HEK293 (cell line): ENCODE results near the gene CIB1.

ENCODE experiments used
- CTCF ChIA-PET: fragments of 350-600 bp; formaldehyde crosslinking; extraction: SDS; loops from one replicate; lab custom pipeline; 2021; ENCODE audit warnings: antibody characterized with exemption; lab: Yijun Ruan, JAX
- POLR2A ChIA-PET: fragments of 300-600 bp; formaldehyde crosslinking; extraction: SDS; loops from one replicate; lab custom pipeline; 2020; ENCODE audit warnings: antibody characterized with exemption, inconsistent platforms; lab: Yijun Ruan, JAX
- H3K27ac ChIP-seq: fragments of 200-500 bp; sonication (Bioruptor generic); 2 replicates; pipeline ENCODE4 v1.5.1; 2014; ENCODE audit warnings: low read depth, low read length, control low read depth, inconsistent platforms; ENCODE audit errors: extremely low read depth
- H3K36me3 ChIP-seq, 2 experiments: fragments of 200-500 bp in 1 of 2; sonication (Bioruptor generic) in 1 of 2; 1 replicate in 1 of 2; 2 replicates in 1 of 2; pipeline ENCODE4 v1.5.1; 2014 to 2017; ENCODE audit warnings: inconsistent platforms in 2 of 2, low read length in 2 of 2; ENCODE audit not compliant: control insufficient read depth in 2 of 2, insufficient read depth in 1 of 2
- H3K4me1 ChIP-seq: fragments of 200-500 bp; sonication (Bioruptor generic); 2 replicates; pipeline ENCODE4 v1.5.1; 2014; ENCODE audit warnings: mild to moderate bottlenecking, low read length, inconsistent platforms; ENCODE audit not compliant: control insufficient read depth, insufficient read depth
- H3K4me3 ChIP-seq: 2 replicates; pipeline ENCODE4 v1.5.1; 2011; ENCODE audit warnings: low read depth, mild to moderate bottlenecking, control low read depth, low read length, moderate library complexity
- H3K9me3 ChIP-seq: fragments of 200-500 bp; sonication (Bioruptor generic); 2 replicates; pipeline ENCODE4 v1.5.1; 2014; ENCODE audit warnings: low read depth, low read length, inconsistent platforms; ENCODE audit not compliant: control insufficient read depth, insufficient read depth
- AEBP2 ChIP-seq: fragments of 450-650 bp; formaldehyde crosslinking; IDR thresholded peaks from 2 replicates; pipeline ENCODE4 v1.5.1; 2016; ENCODE audit warnings: missing biosample characterization, missing genetic modification characterization, borderline replicate concordance
- BCL6B ChIP-seq: fragments of 450-650 bp; formaldehyde crosslinking; IDR thresholded peaks from 2 replicates; pipeline ENCODE4 v1.5.1; 2017; ENCODE audit warnings: missing biosample characterization, missing genetic modification characterization
- GLIS2 ChIP-seq: fragments of 450-650 bp; formaldehyde crosslinking; IDR thresholded peaks from 2 replicates; pipeline ENCODE4 v1.5.1; 2016; ENCODE audit warnings: missing biosample characterization, missing genetic modification characterization
- KLF1 ChIP-seq: fragments of 450-650 bp; formaldehyde crosslinking; IDR thresholded peaks from 2 replicates; pipeline ENCODE4 v1.5.1; 2016; ENCODE audit warnings: missing biosample characterization, missing genetic modification characterization
- REPIN1 ChIP-seq: fragments of 450-650 bp; formaldehyde crosslinking; IDR thresholded peaks from 2 replicates; pipeline ENCODE4 v1.5.1; 2017; ENCODE audit warnings: missing biosample characterization, missing genetic modification characterization, low read depth
- SETDB1 ChIP-seq: IDR thresholded peaks from one replicate; pipeline ENCODE4 v1.6.1; 2017; ENCODE audit warnings: mild to moderate bottlenecking, low read length, moderate library complexity, mixed read lengths; ENCODE audit not compliant: insufficient read length
- TSHZ1 ChIP-seq: fragments of 450-650 bp; formaldehyde crosslinking; IDR thresholded peaks from 2 replicates; pipeline ENCODE4 v1.5.1; 2016; ENCODE audit warnings: missing biosample characterization, missing genetic modification characterization, borderline replicate concordance
- ZBTB49 ChIP-seq: fragments of 450-650 bp; formaldehyde crosslinking; IDR thresholded peaks from 2 replicates; pipeline ENCODE4 v1.5.1; 2016; ENCODE audit warnings: missing biosample characterization, missing genetic modification characterization, low read depth
- ZFHX2 ChIP-seq: fragments of 450-650 bp; formaldehyde crosslinking; conservative IDR thresholded peaks from 2 replicates; pipeline ENCODE4 v1.5.1; 2016; ENCODE audit warnings: missing biosample characterization, missing genetic modification characterization
- ZFP3 ChIP-seq: fragments of 450-650 bp; formaldehyde crosslinking; IDR thresholded peaks from 2 replicates; pipeline ENCODE4 v1.5.1; 2016; ENCODE audit warnings: low read depth, missing biosample characterization, missing genetic modification characterization
- ZNF10 ChIP-seq: fragments of 450-650 bp; formaldehyde crosslinking; IDR thresholded peaks from 2 replicates; pipeline ENCODE4 v1.5.1; 2017; ENCODE audit warnings: missing biosample characterization, missing genetic modification characterization
- ZNF112 ChIP-seq: fragments of 450-650 bp; formaldehyde crosslinking; IDR thresholded peaks from 2 replicates; pipeline ENCODE4 v1.5.0; 2017; ENCODE audit warnings: missing biosample characterization, missing genetic modification characterization
- ZNF26 ChIP-seq: fragments of 450-650 bp; formaldehyde crosslinking; IDR thresholded peaks from 2 replicates; pipeline ENCODE4 v1.5.1; 2016; ENCODE audit warnings: missing biosample characterization, missing genetic modification characterization
- ZNF398 ChIP-seq: fragments of 450-650 bp; formaldehyde crosslinking; IDR thresholded peaks from 2 replicates; pipeline ENCODE4 v1.5.1; 2017; ENCODE audit warnings: missing biosample characterization, missing genetic modification characterization
- ZNF423 ChIP-seq: fragments of 450-650 bp; formaldehyde crosslinking; IDR thresholded peaks from 2 replicates; pipeline ENCODE4 v1.5.1; 2016; ENCODE audit warnings: missing biosample characterization, missing genetic modification characterization
- ZNF530 ChIP-seq: fragments of 450-650 bp; formaldehyde crosslinking; IDR thresholded peaks from 2 replicates; pipeline ENCODE4 v1.5.1; 2016; ENCODE audit warnings: low read depth, missing biosample characterization, missing genetic modification characterization
- ZNF600 ChIP-seq: fragments of 450-650 bp; formaldehyde crosslinking; IDR thresholded peaks from 2 replicates; pipeline ENCODE4 v1.5.1; 2016; ENCODE audit warnings: missing biosample characterization, missing genetic modification characterization
- ZNF777 ChIP-seq: fragments of 450-650 bp; formaldehyde crosslinking; IDR thresholded peaks from 2 replicates; pipeline ENCODE4 v1.5.1; 2017; ENCODE audit warnings: missing biosample characterization, missing genetic modification characterization, borderline replicate concordance

Gene CIB1

GRCh38 chr15:90191794-90192509 lies 41.8 kb downstream of the CIB1 start (continued):
- TF ChIP-seq ZNF423 (tag by site-specific recombination) (peak; percentile 60; the same call in 1 of the 2 replicates), ZFHX2 (tag by site-specific recombination) (peak; percentile 25; the same call in 1 of the 2 replicates), GLIS2 (tag by site-specific recombination) (peak; percentile 84), ZNF398 (tag by site-specific recombination) (peak; percentile 50; the same call in 1 of the 2 replicates), KLF1 (tag by site-specific recombination) (peak; percentile 56), BCL6B (tag by site-specific recombination) (no peak), ZNF26 (tag by site-specific recombination) (no peak)

- no peaks in the 10 kb centered on the region for H3K9me3 ChIP-seq
- ChIA-PET CTCF (interaction anchor here (2.7 to 3.1 kb wide), 2 partner anchors 23 to 27 kb away, joined by 7 to 12 read pairs; no protein-coding TSS in a partner anchor), POLR2A (interaction anchor here (1.5 to 3.2 kb wide), 2 partner anchors 10 to 22 kb away, joined by 3 to 48 read pairs; partner anchors contain the start of gene SEMA4B)
- H3K36me3 ChIP-seq: no peaks in the 10 kb centered on the region; a peak in 1 of 3 replicates
- no peak overlapping the region for H3K27ac ChIP-seq
- H3K4me3 ChIP-seq: no peak overlapping the region
- peaks cover 7% of the 10 kb centered on the region for H3K4me1 ChIP-seq
- TF ChIP-seq ZBTB49 (tag by site-specific recombination) (no peak), BCL6B (tag by site-specific recombination) (no peak), TSHZ1 (tag by site-specific recombination) (no peak), AEBP2 (tag by site-specific recombination) (no peak), ZNF10 (tag by site-specific recombination) (no peak), ZNF600 (tag by site-specific recombination) (no peak), ZNF112 (tag by site-specific recombination) (no peak), ZNF777 (tag by site-specific recombination) (no peak), REPIN1 (tag by site-specific recombination) (no peak), SETDB1 (no peak), ZNF530 (tag by site-specific recombination) (no peak), ZNF398 (tag by site-specific recombination) (no peak), ZFP3 (tag by site-specific recombination) (no peak)
Measured at GRCh38 chr15:90191344-90191687, 42.4 kb downstream of the CIB1 start.
